Measurements from ENCODE around the gene EOMES. TPM values are rescaled to one million over a fixed set of nuclear protein-coding genes. Genes with fewer than 3 reads are reported as not detected.

EOMES gene
- total RNA-seq, 1 donor from 2014 or later = not detected

DNA sequence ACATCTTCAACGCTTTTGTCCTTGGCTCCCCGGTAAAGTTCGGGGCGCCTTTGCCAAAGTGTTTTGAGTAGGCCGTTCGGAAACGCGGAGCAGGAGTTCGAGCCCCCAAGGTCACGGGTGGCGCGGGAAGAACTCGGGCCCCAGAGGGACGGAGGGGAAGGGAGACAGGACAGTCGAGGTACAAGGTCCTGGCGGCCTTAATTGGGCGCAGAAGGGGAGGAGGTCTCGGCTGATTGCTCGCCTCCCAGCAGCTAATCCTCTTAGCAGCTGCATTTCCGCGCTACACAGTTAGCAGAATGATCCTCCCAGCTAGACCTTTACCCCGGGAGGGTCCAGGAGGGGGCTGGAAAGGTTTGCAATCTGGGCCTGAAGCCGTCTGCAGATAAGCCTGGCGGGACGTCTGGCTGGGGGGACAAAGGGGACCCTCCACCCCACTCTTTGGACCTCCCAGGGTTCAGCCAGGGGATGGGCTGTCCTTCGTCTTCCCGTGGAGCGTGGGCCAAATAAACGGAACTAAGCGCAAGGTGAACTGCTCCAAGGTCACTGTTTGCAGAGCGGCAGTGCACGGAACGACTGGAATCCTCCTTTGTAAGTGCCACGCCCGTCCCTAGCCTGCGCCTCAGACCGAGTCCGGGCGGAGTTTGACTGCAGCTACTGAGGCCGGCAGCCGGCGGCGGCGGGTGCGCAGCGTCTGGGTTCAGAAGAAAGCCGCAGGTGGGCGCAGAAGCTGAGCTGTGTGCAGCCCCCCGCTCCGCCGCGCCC, 7.2 kb downstream of the EOMES start:
- H3K4me3 ChIP-seq (ENCODE audit: insufficient read depth, low read depth, low read length) = peak overlapping the region; percentile 15

DNA sequence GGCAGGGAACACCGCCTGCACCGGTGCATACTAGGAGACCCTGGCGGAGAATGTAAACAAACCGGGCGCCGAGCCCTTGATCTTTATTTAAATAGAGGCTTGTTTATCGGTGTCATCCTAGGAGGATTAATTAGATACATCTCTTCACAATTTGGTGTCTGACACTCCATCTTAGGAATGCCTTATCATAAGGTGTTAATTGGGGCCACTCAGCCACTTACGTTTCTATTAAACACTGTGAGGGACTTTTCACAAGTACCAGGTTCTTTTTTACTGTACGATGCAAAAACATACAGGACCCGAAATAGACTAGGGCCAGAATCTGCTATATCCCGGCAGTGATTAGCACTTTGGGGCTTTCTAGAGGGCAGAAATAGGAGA, 8.0 kb downstream of the EOMES start:
- peak overlapping the region; percentile 87 for H3K4me3 Mint-ChIP-seq (ENCODE audit: unreplicated experiment)
- Histone ChIP-seq H3K27me3 (ENCODE audit: insufficient read depth, low read length) (peaks cover 65% of the 10 kb centered on the region), H3K27ac (ENCODE audit: low read depth, low read length) (no peak overlapping the region), H3K9ac (ENCODE audit: low read length) (no peak overlapping the region), H3K4me3 (ENCODE audit: insufficient read depth, low read depth, low read length) (peak overlapping the region; percentile 79), H3K4me2 (ENCODE audit: low read length) (peak overlapping the region; percentile 100), H2AFZ (ENCODE audit: low read depth, low read length) (no peak overlapping the region), H3K36me3 (ENCODE audit: insufficient read depth, low read length) (no peaks in the 10 kb centered on the region), H3K79me2 (ENCODE audit: insufficient read depth, low read length) (no peaks in the 10 kb centered on the region), H4K20me1 (ENCODE audit: insufficient read depth, low read length) (no peaks in the 10 kb centered on the region), H3K4me1 (ENCODE audit: insufficient read depth, low read length) (peaks cover 18% of the 10 kb centered on the region), H3K9me3 (ENCODE audit: insufficient read depth, low read depth, low read length) (no peaks in the 10 kb centered on the region)
- H3K9me3 Mint-ChIP-seq (ENCODE audit: unreplicated experiment) = no peaks in the 10 kb centered on the region
- no peak overlapping the region for H3K27ac Mint-ChIP-seq (ENCODE audit: unreplicated experiment)
- TF ChIP-seq, protein P1, sequence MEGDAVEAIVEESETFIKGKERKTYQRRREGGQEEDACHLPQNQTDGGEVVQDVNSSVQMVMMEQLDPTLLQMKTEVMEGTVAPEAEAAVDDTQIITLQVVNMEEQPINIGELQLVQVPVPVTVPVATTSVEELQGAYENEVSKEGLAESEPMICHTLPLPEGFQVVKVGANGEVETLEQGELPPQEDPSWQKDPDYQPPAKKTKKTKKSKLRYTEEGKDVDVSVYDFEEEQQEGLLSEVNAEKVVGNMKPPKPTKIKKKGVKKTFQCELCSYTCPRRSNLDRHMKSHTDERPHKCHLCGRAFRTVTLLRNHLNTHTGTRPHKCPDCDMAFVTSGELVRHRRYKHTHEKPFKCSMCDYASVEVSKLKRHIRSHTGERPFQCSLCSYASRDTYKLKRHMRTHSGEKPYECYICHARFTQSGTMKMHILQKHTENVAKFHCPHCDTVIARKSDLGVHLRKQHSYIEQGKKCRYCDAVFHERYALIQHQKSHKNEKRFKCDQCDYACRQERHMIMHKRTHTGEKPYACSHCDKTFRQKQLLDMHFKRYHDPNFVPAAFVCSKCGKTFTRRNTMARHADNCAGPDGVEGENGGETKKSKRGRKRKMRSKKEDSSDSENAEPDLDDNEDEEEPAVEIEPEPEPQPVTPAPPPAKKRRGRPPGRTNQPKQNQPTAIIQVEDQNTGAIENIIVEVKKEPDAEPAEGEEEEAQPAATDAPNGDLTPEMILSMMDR (IDR thresholded peaks at IDR 0.05; ENCODE audit: insufficient read depth, low read depth, low read length) = no peak
- TF ChIP-seq EZH2 (IDR thresholded peaks at IDR 0.05; ENCODE audit: insufficient read depth, low read length) = no peak
- DNase-seq (ENCODE audit: low read depth) (no peak), FAIRE-seq (no peak)
- H3K27me3 Mint-ChIP-seq (ENCODE audit: low read depth, unreplicated experiment) = peaks cover 72% of the 10 kb centered on the region
- no peaks in the 10 kb centered on the region for H3K36me3 Mint-ChIP-seq (ENCODE audit: low read depth, unreplicated experiment)
- H3K4me1 Mint-ChIP-seq (ENCODE audit: low read depth, unreplicated experiment) = peaks cover 10% of the 10 kb centered on the region

More for the DNA sequence above, 7.2 kb downstream of the EOMES start:
- Histone ChIP-seq H3K9ac (ENCODE audit: low read length) (no peak overlapping the region), H3K27ac (ENCODE audit: low read depth, low read length) (no peak overlapping the region), H3K9me3 (ENCODE audit: insufficient read depth, low read depth, low read length) (no peaks in the 10 kb centered on the region), H3K27me3 (ENCODE audit: insufficient read depth, low read length) (peaks cover 72% of the 10 kb centered on the region), H3K4me2 (ENCODE audit: low read length) (peak overlapping the region; percentile 100), H4K20me1 (ENCODE audit: insufficient read depth, low read length) (no peaks in the 10 kb centered on the region), H3K4me1 (ENCODE audit: insufficient read depth, low read length) (peaks cover 18% of the 10 kb centered on the region), H3K36me3 (ENCODE audit: insufficient read depth, low read length) (no peaks in the 10 kb centered on the region), H2AFZ (ENCODE audit: low read depth, low read length) (peak overlapping the region; percentile 56), H3K79me2 (ENCODE audit: insufficient read depth, low read length) (no peaks in the 10 kb centered on the region)
- DNase-seq (ENCODE audit: low read depth) (no peak), FAIRE-seq (no peak)
- H3K27me3 Mint-ChIP-seq (ENCODE audit: low read depth, unreplicated experiment) = peaks cover 80% of the 10 kb centered on the region
- no peak overlapping the region for H3K27ac Mint-ChIP-seq (ENCODE audit: unreplicated experiment)
- H3K4me3 Mint-ChIP-seq (ENCODE audit: unreplicated experiment) = peak overlapping the region; percentile 54
- TF ChIP-seq, protein P1 (IDR thresholded peaks at IDR 0.05; ENCODE audit: insufficient read depth, low read depth, low read length) = no peak
- TF ChIP-seq EZH2 (IDR thresholded peaks at IDR 0.05; ENCODE audit: insufficient read depth, low read length) = peak; percentile 94
- H3K9me3 Mint-ChIP-seq (ENCODE audit: unreplicated experiment) = peaks cover 2% of the 10 kb centered on the region
- H3K4me1 Mint-ChIP-seq (ENCODE audit: low read depth, unreplicated experiment) = peaks cover 10% of the 10 kb centered on the region
- H3K36me3 Mint-ChIP-seq (ENCODE audit: low read depth, unreplicated experiment) = no peaks in the 10 kb centered on the region
